Measurements from ENCODE around the gene TNXB.
"Not testable (repeated sequence)": the region's sequence is repeated elsewhere in the genome, so short reads cannot be mapped to it uniquely, and the experiment has no call there.

GRCh38 chr6:32049736-32050135 is 59.4 kb downstream of the TNXB start:
- not testable (repeated sequence) for TF ChIP-seq CTCF (conservative IDR thresholded peaks at IDR 0.05; ENCODE audit: low read depth in 2 of 2); REST (IDR thresholded peaks at IDR 0.05; ENCODE audit: unreplicated experiment); POLR2AphosphoS5 (IDR thresholded peaks at IDR 0.05; ENCODE audit: low read depth); EZH2 (IDR thresholded peaks at IDR 0.05; ENCODE audit: low read depth, unreplicated experiment); ZNF331 (CRISPR knock-in tag; IDR thresholded peaks at IDR 0.05; ENCODE audit: low read depth)
